ENCODE results near the gene MSTO1.
"Not testable (repeated sequence)": the region's sequence is repeated elsewhere in the genome, so short reads cannot be mapped to it uniquely, and the experiment has no call there.

The MSTO1 gene

DNA sequence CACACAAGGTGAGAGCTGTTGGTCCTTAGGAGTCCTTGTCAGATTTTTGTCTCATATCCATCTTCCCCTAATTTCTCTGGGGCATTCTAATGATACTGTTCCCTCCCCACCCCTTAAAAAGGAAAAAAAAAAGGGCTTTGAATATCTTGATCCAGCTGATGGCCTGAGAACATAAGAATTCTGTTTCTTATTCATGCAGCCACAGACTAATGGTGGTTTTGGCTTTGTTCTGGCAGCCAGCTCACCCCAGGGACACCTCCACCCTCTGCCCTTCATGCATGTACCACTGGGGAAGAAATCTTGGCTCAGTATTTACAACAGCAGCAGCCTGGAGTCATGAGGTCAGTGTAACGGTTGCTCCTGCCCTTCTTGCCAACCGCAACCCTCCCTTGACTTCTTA, 3.2 kb downstream of the MSTO1 start:
- not testable (repeated sequence) for DNase-seq (ENCODE audit: low read depth in 2 of 2, low spot score in 1 of 2)

DNA sequence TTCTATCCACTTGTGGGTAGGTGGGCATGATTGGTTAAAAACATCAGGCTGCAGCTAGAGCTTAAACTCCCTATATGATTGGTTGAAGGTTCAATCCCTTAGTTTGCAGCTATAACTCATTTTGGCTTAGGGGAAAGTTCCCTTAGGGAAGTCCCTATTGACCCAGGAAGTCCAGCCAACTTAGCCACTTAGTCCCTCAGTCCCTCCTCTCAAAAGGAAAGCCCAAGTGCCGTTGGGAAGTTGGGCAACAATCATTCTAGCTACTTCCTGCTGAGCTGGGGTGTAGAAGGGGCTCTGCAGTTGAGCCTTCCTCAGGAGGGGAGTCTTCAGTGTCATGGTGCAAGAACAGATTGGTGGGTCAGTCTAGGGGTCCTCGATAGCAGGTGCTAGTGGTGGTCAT, 12.2 kb downstream of the MSTO1 start:
- DNase-seq (ENCODE audit: low read depth in 2 of 2, low spot score in 1 of 2), result no peak

DNA sequence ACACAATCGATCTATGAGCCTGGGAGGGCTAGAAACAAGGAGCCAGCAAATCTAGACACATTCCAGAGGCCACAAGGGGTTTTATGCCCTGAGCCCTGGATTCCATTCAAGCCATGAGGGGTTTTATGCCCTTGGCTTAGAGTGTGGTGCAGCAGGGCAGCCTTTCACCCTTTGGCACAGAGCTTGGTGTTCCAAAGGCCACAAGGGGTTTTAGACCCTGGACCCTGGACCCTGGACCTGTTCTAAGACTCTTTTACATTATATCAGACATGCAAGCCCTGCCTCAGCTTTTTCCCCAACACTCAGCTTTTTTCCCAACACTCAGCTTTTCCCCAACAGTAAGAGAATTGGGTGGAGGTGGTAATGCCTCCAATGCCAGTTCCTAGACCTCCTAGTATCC, 13.3 kb downstream of the MSTO1 start:
- DNase-seq (ENCODE audit: low read depth in 2 of 2, low spot score in 1 of 2), result no peak

DNA sequence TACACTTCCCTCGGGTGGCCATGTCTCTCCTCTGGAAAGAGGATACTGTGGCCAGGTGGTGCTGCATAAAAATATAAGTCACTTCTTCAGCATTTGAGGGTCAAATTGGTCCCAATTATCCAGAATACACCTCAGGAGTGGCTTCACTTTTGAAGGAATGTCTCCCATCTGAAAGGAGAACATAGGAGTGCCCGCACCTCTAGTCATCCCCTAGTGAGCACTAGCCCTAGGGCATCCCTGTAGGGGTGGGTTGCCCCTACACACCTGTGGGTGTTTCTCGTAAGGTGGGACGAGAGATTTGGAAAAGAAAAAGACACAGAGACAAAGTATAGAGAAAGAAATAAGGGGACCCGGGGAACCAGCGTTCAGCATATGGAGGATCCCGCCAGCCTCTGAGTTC, 16.4 kb downstream of the MSTO1 start:
- not testable (repeated sequence) for DNase-seq (ENCODE audit: low read depth in 2 of 2, low spot score in 1 of 2)

DNA sequence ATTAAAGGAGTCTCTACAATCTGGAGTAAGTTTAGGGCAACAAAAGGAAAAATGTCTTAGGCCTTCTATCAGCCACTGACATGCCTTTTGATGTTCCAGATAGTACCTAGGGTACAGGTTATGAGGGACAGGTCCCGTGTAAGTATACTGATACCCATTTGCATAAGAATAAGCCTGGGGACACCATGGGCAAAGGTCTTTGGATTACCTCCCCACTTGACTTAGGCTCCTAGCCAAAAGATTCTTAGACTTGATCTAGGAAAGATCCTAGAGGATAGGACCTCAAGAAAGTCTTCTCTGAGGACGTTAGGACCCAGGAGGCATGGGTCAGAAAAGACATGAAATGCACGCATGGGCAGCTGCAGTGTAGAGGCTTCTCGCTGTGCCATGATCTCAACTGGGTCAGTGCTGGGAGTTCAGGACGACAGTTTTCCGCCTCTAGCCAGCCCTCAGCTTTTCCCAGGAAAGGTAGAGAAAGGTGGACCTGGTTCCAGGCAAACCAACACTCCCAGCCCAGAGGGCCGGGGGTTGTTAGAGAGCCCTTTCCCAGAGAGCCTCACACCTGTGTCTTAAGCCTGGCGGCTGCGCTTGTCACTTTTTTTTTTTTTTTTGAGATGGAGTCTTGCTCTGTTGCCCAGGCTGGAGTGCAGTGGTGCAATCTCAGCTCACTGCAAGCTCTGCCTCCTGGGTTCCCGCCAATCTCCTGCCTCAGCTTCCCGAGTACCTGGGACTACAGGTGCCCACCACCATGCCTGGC, 26.6 kb downstream of the MSTO1 start:
- no peak for DNase-seq (ENCODE audit: low read depth in 2 of 2, low spot score in 1 of 2)

DNA sequence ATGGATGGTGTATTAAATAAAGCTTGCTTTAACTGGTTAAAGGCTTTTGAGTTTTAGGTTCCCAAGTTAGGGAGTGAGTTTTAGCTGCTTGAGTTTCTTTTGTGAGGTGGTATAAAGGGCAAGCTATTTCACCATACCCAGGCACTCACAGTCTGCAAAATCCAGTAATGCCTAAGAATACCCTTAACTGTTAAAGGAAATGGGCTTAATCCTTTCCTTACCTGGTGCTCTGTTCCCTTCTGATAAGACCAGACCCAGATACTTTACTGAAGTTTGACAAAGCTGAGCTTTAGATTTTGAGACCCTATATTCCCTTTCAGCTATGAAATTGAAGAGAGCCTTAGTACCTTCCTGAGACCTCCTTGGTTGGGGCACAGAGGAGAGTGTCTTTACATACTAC, 30.3 kb downstream of the MSTO1 start:
- DNase-seq (ENCODE audit: low read depth in 2 of 2, low spot score in 1 of 2), result no peak

DNA sequence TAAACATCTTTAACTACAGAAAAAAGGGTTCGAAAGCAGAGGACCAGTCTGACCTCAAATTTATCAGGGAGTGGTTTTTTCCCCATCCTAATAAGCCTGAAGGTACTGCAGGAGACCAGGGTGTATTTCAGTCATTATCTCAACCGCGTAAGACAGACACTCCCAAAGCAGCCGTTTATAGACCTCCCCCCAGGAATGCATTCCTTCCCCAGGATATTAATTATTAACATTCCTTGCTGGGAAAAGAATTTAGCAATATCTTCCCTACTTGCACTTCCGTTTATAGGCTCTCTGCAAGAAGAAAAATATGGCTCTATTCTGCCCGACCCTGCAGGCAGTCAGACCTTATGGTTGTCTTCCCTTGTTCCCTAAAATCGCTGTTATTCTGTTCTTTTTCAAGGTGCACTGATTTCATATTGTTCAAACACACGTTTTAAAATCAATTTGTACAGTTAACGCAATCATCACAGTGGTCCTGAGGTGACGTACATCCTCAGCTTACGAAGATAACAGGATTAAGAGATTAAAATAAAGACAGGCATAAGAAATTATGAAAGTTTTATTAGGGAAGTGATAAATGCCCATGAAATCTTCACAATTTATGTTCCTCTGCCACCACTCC, 32.7 kb downstream of the MSTO1 start:
- not testable (repeated sequence) for DNase-seq (ENCODE audit: low read depth in 2 of 2, low spot score in 1 of 2)

DNA sequence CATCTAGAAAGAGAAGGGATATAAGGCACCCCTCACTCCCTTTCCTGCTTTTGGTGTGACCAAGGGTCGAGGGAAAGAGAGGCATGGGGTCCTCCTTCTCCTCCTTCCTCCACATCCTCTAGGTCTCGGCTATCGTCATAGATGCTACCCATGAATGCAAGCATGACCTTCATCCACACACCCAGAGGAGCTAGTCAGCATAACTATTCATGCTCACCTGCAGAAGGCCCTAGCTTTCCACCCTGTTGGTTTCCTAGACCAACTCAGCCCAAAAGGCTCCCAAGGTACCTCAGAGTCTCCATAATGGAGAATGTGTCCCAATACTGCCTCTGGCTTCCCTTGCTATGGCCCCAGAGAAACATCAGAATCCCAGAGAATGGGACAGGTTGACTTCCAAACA, 33.2 kb downstream of the MSTO1 start:
- no peak for DNase-seq (ENCODE audit: low read depth in 2 of 2, low spot score in 1 of 2)

DNA sequence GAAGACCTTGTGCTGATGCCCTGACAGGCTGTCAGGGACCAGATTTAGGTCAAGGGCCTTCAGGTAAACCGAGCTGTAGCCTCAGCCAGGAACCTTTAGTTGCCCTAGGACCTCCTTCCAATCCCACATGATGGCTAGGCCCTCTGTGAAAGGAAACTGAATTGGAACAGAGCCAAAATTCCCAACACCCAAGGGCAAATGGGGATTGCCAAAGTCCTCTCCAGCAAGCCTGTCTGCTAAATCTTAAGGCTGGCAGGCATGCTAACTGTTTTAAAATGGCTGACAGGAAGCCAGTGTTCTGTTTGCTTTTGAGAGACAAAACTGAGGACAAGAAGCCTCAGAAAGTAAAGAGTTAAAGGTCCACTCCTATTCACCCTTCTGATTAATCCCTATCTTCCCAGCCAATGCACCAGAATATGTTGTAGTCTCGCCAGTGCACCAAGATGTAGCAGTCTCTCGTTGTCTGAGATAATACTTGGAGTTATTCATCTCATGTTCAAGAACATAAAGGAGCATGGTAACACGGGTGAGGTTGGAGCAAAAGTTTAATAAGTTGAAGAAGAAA, 35.1 kb downstream of the MSTO1 start:
- DNase-seq (ENCODE audit: low read depth in 2 of 2, low spot score in 1 of 2), result no peak

DNA sequence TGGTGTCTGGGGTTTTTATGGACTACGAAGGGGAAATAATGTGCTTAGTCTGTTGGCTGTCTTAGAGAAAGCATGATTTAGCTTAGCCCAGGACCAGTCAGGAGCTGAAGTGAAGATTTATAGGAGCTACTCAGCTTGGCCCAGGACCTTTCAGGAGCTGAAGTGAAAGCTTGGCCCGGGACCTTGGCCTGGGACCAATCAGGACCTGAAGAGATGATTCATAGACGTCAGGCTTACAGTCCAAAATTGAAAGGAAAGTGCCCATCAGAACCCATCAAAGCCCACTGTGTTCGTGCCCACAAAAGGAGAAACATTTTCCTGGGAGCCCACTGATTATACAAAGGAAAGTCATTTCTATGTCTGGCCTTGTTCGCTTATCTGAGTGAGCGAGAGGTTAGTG, 35.6 kb downstream of the MSTO1 start:
- no peak for DNase-seq (ENCODE audit: low read depth in 2 of 2, low spot score in 1 of 2)

DNA sequence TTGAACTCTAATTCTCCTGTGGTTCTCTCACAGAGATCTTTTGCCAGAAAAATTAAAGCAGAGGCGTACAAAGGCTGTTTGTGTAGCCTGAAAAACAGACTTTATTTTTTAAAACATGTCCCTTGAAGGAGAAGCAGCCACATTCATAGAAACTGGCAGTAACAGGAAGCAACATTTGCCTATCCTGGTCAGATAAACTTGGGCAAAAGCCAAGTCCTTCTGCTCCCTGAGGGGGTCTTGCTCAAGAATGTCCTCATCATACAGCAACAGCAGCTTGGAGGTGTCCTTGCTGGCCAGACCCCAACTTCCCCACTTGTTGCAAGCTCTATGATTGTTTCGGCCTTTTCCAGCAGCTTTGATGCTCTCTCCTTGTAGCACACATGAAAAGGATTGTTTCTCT, 36.3 kb downstream of the MSTO1 start:
- DNase-seq (ENCODE audit: low read depth in 2 of 2, low spot score in 1 of 2), result no peak

DNA sequence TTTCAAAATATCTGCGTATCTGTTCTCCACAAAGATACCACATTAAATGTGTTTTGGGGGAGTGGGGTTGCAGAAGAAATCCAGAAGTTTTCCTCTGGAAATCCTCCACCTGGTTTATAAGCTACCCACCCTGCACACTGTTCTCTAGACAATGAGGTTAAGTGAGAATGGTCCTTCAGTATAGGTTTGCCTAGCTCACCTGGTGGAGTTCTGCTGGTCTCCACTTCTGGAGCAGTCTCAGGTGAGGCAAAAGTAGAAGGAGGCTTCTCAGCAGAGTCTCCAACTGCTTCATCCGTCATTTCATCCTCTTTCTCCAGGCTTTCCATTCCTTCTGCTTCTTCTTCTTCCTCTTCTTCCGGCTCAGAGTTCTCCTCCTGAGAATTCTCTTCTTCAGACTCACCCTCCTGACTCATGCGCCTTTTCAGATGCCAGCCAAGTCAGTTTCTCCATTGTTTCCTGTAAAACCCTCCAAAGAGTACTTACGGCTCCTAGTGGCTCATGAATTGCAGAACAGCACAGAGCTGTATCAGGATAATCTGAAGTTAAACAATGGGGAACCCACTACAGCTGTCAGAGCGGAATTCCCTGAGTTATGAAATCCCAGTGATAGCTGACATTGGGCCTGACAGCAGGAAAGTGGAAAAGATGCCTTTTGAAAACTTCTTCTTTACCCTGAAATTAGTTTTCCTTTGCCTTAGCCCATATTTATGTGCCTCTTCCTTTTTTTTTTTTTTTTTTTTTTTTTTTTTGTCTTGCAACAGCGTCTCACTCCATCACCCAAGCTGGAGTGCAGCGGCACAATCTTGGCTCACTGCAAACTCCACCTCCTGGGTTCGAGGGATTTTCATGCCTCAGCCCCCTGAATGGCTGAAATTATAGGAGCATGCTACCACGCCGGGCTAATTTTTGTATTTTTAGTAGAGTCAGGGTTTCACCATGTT, 38.5 kb downstream of the MSTO1 start:
- no peak for DNase-seq (ENCODE audit: low read depth in 2 of 2, low spot score in 1 of 2)

DNA sequence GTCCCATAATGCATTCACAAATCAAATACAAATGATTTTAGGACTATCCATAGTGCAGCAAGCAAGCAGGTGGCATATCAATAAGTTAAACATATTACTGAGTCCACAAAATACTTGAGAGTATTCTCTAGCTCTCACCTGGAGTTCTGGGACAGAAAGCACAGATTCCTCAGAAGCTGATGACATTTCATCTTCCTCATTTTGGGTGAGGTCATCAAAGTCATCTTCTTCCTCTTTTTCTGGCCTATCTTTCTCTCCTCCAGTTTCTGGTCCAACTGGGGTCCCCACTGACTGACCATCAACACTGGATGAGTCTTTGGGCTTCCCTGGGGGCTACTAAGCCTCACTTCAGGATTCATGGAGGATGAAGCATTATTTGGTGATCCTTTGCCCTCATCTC, 39.7 kb downstream of the MSTO1 start:
- no peak for DNase-seq (ENCODE audit: low read depth in 2 of 2, low spot score in 1 of 2)

DNA sequence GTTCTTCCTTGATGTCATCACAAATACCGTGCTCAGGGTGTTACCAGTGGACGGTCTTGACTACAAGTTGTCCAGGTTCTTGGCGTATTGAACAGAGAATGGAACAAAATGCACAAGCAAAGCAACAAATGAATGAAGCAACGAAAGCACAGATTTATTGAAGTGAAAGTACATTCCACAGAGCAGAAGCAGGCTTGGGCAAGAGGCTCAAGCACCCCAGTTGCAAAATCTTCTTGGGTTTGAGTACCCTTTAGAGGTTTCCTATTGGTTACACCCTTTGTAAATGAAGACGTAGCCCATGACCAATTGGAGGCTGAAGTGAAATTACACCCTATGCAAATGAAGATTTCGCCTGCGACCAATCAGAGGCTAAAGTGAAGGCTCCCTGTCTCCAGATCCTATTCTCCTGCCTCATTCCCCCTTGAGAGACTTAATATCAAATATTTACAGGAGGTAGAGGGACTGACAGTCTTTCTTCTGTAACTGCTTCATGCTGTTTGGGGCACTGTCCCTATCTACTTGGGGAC, 40.3 kb downstream of the MSTO1 start:
- no peak for DNase-seq (ENCODE audit: low read depth in 2 of 2, low spot score in 1 of 2)

DNA sequence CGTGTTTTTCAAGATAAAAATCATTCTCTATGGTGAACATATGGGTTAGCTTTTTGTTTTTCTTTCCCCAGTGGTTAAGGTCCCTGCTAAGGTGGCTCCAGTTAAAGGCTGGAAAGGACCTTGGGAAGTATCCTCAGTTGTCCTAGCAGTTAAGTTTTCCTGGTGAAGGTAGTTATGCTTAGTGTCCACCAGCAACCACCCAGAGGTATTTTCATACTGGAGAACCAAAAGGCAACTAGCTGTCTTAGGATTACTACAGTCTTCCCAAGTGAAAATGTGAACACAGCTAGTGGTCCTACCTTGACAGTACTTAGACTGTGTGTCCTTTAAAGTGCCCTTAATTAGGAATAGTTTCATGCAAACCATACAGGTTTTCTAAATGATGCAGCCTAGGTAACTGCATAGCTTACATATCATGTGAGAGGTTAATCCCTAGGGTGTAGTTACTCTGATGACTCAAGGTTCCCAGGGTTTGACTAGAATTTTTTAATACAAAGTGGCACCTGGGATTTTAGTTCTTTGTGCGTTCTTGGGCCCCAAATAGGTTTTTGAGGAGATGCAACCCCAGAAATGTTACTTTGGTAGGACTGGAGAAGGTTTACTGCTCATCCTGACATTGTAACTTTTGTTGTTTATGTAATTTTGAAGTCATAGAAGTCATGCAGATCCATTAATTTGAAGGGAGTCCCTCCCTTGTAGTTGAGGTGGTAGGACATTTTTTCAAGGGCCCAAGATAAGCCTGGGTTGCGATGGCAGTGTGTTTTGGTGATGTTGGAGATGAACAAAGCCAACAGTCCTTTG, 42.0 kb downstream of the MSTO1 start:
- no peak for DNase-seq (ENCODE audit: low read depth in 2 of 2, low spot score in 1 of 2)

DNA sequence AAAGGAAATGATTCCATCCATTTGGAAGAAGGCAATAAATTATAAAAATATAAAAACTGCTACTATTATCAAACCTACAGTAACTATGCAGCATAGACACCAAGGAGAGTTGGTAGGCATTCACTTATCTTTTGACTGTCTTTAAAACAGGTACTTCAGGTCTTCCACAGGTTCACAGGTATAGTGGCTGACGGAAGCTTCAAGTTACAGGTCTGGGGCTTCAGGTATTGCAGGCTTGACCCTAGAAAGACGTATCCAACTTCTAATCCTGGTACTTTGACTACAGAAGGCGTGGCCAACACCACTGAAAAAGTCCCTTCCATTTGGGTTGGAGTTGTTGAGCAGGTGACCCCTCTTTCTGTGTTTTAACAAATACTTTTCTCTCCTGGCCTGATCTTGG, 42.9 kb downstream of the MSTO1 start:
- DNase-seq (ENCODE audit: low read depth in 2 of 2, low spot score in 1 of 2), result no peak

DNA sequence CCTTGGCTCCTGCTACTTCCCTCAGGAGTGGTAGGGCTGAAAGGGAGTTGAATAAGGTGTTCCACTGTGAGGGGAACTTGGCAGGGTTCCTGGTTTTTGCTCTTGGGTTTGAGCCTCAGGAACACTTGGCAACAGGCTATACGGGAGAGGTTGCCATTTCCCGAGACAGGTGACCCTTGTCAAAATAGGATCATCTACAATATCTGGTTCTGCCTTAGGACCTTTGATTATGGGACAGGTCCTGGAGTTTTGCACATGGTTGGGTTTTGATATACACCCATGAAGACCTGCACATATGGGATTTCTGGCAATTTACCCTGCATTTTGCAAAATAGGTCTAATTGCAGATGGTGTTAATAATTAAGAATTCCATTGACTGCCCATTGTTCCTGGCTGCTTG, 47.4 kb downstream of the MSTO1 start:
- no peak for DNase-seq (ENCODE audit: low read depth in 2 of 2, low spot score in 1 of 2)

DNA sequence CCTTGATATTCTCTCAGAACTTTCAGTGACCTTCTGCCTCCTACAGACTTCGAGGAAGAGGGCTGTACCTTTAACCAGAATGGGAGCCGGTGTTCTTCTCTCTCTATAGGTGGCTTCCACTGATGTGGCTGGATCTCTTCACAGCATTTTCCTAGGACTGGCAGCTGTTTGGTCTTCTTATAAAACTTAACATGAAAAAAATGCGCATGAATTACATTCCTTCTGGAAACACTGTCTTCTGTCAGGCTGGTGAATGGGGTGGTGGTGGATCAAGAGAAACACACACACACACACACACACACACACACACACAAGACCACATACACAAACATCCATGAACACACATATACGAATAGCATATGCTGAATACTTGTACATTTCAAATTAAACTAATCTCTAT, 51.2 kb downstream of the MSTO1 start:
- DNase-seq (ENCODE audit: low read depth in 2 of 2, low spot score in 1 of 2), result not testable (repeated sequence)
